SJCRH30 (cell line): ENCODE data around the gene FNIP1. TPM values are rescaled to one million over a fixed set of nuclear protein-coding genes. Genes with fewer than 3 reads are reported as not detected.
"Not testable (repeated sequence)": the region's sequence is repeated elsewhere in the genome, so short reads cannot be mapped to it uniquely, and the experiment has no call there.

ENCODE experiments used
- DNase-seq, 2 experiments: peaks; one replicate each; pipeline ENCODE4 v3.0.0-alpha.2; 2015 to 2020
- H3K27ac ChIP-seq: fragments of 250-450 bp; sonication (Bioruptor Pico); 2 replicates; pipeline ENCODE4 v1.5.1; 2020; ENCODE audit warnings: mild to moderate bottlenecking, moderate library complexity
- H3K27me3 ChIP-seq: fragments of 250-450 bp; sonication (Bioruptor Pico); 2 replicates; pipeline ENCODE4 v1.5.1; 2020; ENCODE audit warnings: mild to moderate bottlenecking, moderate library complexity
- H3K36me3 ChIP-seq: fragments of 250-450 bp; sonication (Bioruptor Pico); 2 replicates; pipeline ENCODE4 v1.5.1; 2020; ENCODE audit warnings: mild to moderate bottlenecking, moderate library complexity
- H3K4me1 ChIP-seq: fragments of 250-450 bp; sonication (Bioruptor Pico); 2 replicates; pipeline ENCODE4 v1.5.1; 2020; ENCODE audit warnings: mild to moderate bottlenecking, moderate library complexity
- H3K4me3 ChIP-seq: fragments of 250-450 bp; sonication (Bioruptor Pico); 2 replicates; pipeline ENCODE4 v1.5.1; 2020; ENCODE audit warnings: mild to moderate bottlenecking, moderate library complexity
- H3K9me3 ChIP-seq: fragments of 250-450 bp; sonication (Bioruptor Pico); replicated peaks from 2 replicates; pipeline ENCODE4 v1.5.1; 2020; ENCODE audit warnings: mild to moderate bottlenecking, moderate library complexity
- total RNA-seq: library from RNA; depleted of rRNA; stranded (reverse); fragments of >200 nt; shearing (Covaris generic); gene quantifications from 2 replicates; pipeline ENCODE4 v1.2.3, GENCODE V29; 2014

FNIP1 gene
- total RNA-seq, 1 experiment from 2014 or later, result 28.6 TPM

DNA sequence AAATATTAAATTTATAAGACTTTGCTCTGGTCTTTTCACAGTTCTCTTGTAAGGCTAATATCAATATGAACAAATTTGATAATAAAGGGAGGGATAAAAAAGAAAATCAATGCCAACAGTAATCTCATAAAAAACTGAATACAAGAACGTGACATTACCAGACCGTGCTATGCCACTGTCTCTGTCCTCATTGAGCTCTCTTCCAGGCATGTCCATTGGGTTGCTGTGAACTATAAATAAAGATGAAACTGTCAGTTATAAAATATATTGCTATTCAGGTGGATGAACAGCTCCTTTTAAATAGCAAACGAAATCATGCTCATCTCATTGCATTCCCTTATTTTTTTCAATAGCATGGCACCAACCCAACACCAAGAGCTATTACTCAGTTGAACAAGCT is 87.8 kb downstream of the FNIP1 start:
- Histone ChIP-seq H3K4me3 (no peak overlapping the region), H3K9me3 (no peaks in the 10 kb centered on the region), H3K36me3 (peaks cover 28% of the 10 kb centered on the region), H3K4me1 (no peaks in the 10 kb centered on the region), H3K27ac (no peak overlapping the region), H3K27me3 (no peaks in the 10 kb centered on the region)
- DNase-seq, result no peak

DNA sequence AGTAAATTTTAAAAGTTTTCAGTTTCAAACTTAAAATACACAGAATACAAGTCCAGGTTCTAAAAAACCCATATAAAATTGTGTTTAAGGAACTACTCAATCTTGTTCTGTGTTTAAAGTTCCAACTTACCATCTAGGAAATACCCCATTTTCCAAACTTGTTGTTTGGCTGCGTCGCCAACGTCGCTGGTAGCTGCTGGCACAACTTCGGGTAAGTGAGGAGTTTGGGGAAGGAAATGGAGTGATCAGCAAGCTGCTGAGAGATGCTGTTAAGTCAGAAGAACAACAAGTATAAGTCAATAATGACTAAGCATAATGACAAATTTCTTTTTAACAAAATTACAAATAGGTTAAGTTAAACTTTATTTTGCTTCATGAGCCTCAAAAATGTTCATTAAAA is 90.5 kb downstream of the FNIP1 start:
- H3K36me3 ChIP-seq, result peaks cover 37% of the 10 kb centered on the region
- no peaks in the 10 kb centered on the region for H3K27me3 ChIP-seq
- no peak overlapping the region for H3K27ac ChIP-seq
- H3K4me3 ChIP-seq, result no peak overlapping the region
- no peaks in the 10 kb centered on the region for H3K9me3 ChIP-seq
- no peaks in the 10 kb centered on the region for H3K4me1 ChIP-seq
- DNase-seq, result no peak

DNA sequence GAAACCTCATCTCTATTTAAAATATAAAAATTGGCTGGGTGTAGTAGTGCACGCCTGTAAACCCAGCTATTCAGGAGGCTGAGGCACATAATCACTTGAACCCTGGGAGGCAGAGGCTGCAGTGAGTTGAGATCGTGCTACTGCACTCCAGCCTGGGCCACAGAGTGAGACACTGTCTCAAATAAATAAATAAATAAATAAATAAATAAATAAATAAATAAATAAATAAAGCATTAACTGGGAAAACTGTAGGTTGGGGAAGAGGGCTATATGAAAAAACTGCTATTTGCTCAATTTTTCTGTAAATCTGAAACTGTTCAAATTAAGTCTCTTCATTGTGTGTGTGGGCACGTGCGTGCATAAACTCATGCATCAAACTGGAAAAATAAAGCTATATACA is 101.9 kb downstream of the FNIP1 start:
- H3K4me3 ChIP-seq, result no peak overlapping the region
- H3K36me3 ChIP-seq, result peaks cover 3% of the 10 kb centered on the region; the same call in 1 of the 2 replicates
- DNase-seq, result no peak
- H3K4me1 ChIP-seq, result no peaks in the 10 kb centered on the region
- no peaks in the 10 kb centered on the region for H3K27me3 ChIP-seq
- H3K27ac ChIP-seq, result no peak overlapping the region
- H3K9me3 ChIP-seq, result no peaks in the 10 kb centered on the region

DNA sequence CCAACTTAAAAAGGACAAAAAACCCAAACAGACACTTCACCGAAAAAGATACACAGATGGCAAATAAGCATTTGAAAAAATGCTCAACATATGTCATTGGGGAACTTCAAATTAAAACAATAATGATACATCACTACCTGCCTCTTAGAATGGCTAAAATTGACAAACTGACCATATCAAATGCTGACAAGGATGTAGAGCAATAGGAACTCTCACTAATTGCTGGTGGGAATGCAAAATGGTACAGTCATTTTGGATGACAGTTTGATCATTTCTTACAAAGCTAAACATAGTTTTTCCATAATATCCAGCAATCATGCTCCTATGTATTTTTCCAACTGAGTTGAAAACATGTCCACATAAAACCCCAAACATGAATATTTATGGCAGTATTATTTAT is 102.9 kb downstream of the FNIP1 start:
- no peak overlapping the region for H3K27ac ChIP-seq
- peaks cover 9% of the 10 kb centered on the region for H3K36me3 ChIP-seq
- H3K9me3 ChIP-seq, result no peaks in the 10 kb centered on the region
- H3K4me3 ChIP-seq, result no peak overlapping the region
- no peak for DNase-seq
- H3K27me3 ChIP-seq, result no peaks in the 10 kb centered on the region
- H3K4me1 ChIP-seq, result no peaks in the 10 kb centered on the region

DNA sequence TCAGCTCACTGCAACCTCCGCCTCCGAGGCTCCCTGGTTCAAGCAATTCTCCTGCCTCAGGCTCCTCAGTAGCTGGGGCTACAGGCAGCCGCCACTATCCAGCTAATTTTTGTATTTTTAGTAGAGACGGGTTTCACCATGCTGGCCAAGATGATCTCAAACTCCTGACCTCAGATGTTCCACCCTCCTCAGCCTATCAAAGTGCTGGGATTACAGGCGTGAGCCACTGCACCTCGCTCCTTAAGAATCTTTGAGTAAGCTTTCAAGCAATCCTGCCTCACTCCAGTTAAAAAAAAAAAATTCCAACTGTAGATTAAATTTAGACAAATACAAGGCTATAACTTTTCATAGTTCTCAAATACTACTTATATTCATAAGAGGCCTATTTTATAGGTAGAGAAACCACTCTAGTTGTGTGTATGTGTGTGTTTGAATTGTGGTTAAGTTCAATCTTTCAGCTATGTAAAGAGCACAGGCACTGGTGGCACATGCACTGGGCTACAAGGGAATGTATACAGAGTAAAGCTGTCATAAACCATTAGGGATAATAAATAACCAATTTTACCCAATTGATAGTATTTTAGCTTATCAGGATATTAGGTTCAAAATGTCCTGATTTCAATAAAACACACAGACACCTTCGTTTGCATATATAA is 111.2 kb downstream of the FNIP1 start:
- H3K4me1 ChIP-seq, result no peaks in the 10 kb centered on the region
- H3K9me3 ChIP-seq, result no peaks in the 10 kb centered on the region
- no peak overlapping the region for H3K27ac ChIP-seq
- no peak overlapping the region for H3K4me3 ChIP-seq
- DNase-seq, result no peak
- H3K27me3 ChIP-seq, result no peaks in the 10 kb centered on the region
- H3K36me3 ChIP-seq, result peaks cover 10% of the 10 kb centered on the region

DNA sequence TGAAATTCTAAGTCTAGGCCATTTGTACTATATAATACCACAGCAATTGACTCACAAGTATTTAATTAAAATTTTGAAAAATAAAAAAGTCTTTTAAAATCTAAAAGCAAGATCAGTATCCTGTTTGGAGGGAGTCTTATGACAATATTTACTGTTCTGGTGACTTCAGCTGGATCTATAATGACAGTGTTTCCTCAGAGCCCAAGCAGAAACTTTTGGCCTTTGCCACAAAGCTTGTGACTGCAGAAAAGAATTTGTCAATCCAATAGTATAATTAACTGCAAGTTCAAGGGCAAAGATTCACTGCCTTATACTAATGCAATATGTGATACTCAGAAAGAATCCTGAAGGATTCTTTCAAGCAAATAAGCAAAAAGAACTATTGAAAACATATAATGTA is 112.2 kb downstream of the FNIP1 start:
- H3K27ac ChIP-seq, result no peak overlapping the region
- no peak for DNase-seq
- no peaks in the 10 kb centered on the region for H3K9me3 ChIP-seq
- no peaks in the 10 kb centered on the region for H3K27me3 ChIP-seq
- no peak overlapping the region for H3K4me3 ChIP-seq
- no peaks in the 10 kb centered on the region for H3K4me1 ChIP-seq
- H3K36me3 ChIP-seq, result peaks cover 11% of the 10 kb centered on the region

DNA sequence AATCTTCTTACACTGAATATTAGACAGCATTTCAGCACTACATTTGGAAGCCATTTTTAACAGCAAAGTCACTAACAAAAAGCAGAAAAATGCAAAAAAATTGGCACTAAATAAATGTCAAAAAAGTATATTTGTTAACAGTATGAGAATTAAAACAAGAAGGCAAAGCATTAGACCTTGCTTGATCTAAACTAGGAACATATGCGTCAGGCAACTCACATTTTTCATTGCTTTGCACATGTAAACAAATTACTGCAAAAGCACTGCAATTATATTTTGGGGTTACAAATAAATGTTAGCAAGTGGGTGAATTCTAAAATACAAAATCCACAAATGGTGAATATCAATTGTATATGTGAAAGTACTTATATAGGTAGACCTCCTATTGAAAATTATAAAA is 112.8 kb downstream of the FNIP1 start:
- Histone ChIP-seq H3K27ac (no peak overlapping the region), H3K4me3 (no peak overlapping the region), H3K9me3 (no peaks in the 10 kb centered on the region), H3K4me1 (no peaks in the 10 kb centered on the region), H3K36me3 (peaks cover 6% of the 10 kb centered on the region), H3K27me3 (no peaks in the 10 kb centered on the region)
- no peak for DNase-seq

DNA sequence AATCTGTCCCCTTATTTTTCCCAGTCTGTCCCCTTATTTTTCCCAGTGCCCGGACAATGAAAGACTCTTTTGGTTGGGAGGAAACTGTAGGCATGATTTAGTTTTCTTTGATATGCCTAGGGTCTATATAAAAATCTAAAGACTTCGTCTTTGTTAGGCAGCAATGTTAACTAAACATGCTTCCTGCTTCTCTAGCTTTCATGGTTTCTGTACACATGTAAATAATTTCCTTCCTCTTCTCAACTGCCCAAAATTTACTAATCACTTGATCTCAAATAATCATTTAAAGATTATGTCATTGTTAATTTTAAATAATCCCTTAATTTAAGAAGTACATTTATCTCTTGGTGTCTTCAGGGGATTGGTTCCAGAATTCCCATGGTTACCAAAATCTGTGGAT is 114.0 kb downstream of the FNIP1 start:
- no peak for DNase-seq
- peaks cover 11% of the 10 kb centered on the region for H3K36me3 ChIP-seq
- H3K9me3 ChIP-seq, result no peaks in the 10 kb centered on the region
- no peak overlapping the region for H3K27ac ChIP-seq
- H3K4me1 ChIP-seq, result no peaks in the 10 kb centered on the region
- H3K27me3 ChIP-seq, result no peaks in the 10 kb centered on the region
- H3K4me3 ChIP-seq, result no peak overlapping the region

GRCh38 chr5:131682175-131682574 is 114.6 kb downstream of the FNIP1 start:
- DNase-seq, result no peak
- peaks cover 18% of the 10 kb centered on the region for H3K36me3 ChIP-seq
- H3K4me1 ChIP-seq, result no peaks in the 10 kb centered on the region
- H3K27me3 ChIP-seq, result no peaks in the 10 kb centered on the region
- no peak overlapping the region for H3K4me3 ChIP-seq
- H3K9me3 ChIP-seq, result no peaks in the 10 kb centered on the region
- no peak overlapping the region for H3K27ac ChIP-seq

DNA sequence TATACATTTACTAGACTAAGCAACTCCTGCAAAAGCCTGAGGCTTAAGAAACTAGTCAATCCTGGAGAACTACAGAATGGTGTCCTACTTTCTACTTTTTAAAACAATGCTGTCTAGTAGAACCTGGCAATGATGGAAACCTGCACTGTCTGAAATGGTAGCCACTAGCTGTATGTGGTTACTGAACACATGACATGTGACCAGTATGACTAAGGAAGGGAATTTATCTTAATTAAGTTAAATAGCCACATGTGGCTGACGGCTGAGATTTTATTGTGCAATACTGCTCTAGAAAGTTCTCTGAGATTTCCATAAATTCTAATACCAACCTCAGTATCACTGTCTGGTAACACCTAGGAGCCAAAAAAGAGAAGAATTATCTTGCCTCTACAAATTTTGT is 116.9 kb downstream of the FNIP1 start:
- no peak overlapping the region for H3K27ac ChIP-seq
- no peak for DNase-seq

DNA sequence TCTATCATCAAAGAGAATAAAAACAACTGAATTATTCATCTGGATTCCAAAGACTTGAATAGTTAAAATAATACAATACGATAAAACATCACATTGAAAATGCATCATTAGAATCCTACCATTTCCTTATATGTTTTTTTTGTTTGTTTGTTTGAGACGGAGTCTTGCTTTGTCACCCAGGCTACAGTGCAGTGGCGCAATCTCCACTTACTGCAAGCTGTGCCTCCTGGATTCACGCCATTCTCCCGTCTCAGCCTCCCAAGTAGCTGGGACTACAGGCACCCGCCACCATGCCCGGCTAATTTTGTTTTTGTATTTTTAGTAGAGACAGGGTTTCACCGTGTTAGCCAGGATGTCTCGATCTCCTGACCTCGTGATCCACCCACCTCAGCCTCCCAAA is 118.5 kb downstream of the FNIP1 start:
- peaks cover 27% of the 10 kb centered on the region for H3K36me3 ChIP-seq
- not testable (repeated sequence) for H3K4me3 ChIP-seq, DNase-seq, H3K27me3 ChIP-seq, H3K27ac ChIP-seq, H3K9me3 ChIP-seq, H3K4me1 ChIP-seq

More for the DNA sequence above, 116.9 kb downstream of the FNIP1 start:
- Histone ChIP-seq H3K4me3 (no peak overlapping the region), H3K9me3 (no peaks in the 10 kb centered on the region), H3K36me3 (peaks cover 27% of the 10 kb centered on the region), H3K27me3 (no peaks in the 10 kb centered on the region), H3K4me1 (no peaks in the 10 kb centered on the region)

DNA sequence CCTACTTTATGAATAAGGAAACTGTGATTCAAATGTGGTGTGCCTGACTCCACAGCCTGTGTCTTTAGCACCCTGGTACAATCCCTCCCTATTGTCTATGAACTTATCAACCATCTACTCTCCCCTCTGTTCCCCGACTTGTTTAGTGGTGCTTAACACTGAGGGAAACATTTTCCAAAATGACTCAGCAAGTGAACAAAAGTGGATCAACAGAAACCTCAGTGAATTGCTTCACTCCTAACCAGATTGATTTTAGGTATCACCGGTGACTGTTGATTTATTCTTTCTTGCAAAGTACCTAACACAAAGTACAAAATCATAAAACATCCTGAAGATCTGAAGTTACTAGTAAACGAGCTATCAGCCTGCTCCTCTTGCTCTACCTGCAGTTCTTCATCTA is 119.7 kb downstream of the FNIP1 start:
- no peak for DNase-seq
- Histone ChIP-seq H3K4me1 (no peaks in the 10 kb centered on the region), H3K27ac (no peak overlapping the region), H3K9me3 (no peaks in the 10 kb centered on the region), H3K27me3 (no peaks in the 10 kb centered on the region), H3K36me3 (peaks cover 27% of the 10 kb centered on the region), H3K4me3 (no peak overlapping the region)

DNA sequence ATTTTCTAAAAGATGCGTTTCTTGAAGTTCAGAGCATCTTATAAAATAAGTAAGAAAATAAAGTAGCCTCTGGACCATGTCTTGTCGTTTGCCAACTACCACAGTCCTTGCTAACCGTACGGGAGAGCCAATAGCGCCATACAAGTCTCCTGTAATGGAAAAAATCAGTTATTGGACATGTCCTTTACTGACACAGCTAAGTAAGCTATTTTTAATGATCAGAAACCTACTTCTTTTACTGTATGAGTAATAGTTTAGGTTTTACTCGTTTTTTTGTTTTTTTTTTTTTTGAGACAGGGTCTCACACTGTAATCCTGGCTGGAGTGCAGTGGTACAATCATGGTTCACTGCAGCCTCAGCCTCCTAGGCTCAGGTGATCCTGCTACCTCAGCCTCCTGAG is 124.0 kb downstream of the FNIP1 start:
- no peak overlapping the region for H3K27ac ChIP-seq
- no peak overlapping the region for H3K4me3 ChIP-seq
- no peaks in the 10 kb centered on the region for H3K4me1 ChIP-seq
- no peak for DNase-seq
- H3K27me3 ChIP-seq, result no peaks in the 10 kb centered on the region
- no peaks in the 10 kb centered on the region for H3K9me3 ChIP-seq
- peaks cover 36% of the 10 kb centered on the region for H3K36me3 ChIP-seq

DNA sequence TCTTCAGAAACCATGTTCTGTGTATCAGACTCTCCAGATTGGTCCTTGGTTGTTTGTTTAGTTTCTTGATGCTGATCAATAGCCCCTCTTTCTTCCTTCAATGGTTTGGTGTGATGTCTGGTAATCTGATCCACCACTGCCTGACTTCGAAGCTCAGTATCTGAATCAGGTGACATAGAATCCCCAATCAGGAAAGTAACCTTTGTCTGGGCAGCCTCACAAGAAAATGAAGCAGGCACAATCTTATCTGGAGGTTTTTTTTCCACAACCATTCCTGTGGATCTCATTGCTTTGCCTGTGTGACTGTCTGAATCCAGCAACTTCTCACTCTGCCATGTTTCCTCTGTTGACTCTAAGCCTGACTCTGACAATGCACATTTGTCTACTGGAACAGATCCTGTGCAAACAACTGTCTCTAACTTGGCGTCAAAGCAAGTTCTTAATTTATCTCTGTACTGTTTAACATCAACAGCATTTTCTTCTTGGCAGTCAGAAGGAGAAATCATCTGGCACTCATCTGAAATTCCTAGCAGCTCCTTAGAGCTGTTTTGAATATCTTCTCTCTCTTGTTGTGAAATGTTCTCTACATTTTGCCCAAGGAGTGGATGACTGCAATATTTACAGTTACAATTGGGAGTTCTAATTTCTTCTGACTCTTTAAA is 124.7 kb downstream of the FNIP1 start:
- Histone ChIP-seq H3K36me3 (peaks cover 36% of the 10 kb centered on the region), H3K27ac (no peak overlapping the region), H3K27me3 (no peaks in the 10 kb centered on the region), H3K9me3 (no peaks in the 10 kb centered on the region), H3K4me3 (no peak overlapping the region), H3K4me1 (no peaks in the 10 kb centered on the region)
- DNase-seq, result no peak

DNA sequence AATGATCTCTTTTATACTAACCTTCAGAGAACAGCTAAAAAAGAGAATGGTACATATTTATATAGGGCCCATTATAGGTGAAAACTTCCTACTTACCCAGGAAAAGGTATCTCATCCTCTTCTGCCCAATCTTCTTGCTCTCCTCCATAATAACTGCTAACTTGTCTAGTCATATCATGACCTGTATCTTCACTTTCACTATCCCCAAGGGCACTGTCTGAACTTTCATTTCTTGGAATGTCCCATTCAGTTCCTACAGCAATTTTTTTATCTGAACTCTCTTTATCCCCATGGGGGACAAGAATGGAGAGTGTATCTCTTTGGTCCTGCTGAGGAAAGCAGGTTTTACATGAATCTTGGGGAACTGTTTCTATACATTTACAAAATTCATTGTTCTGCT is 125.4 kb downstream of the FNIP1 start:
- no peak for DNase-seq
- Histone ChIP-seq H3K9me3 (no peaks in the 10 kb centered on the region), H3K36me3 (peaks cover 34% of the 10 kb centered on the region), H3K27me3 (no peaks in the 10 kb centered on the region), H3K4me1 (no peaks in the 10 kb centered on the region), H3K4me3 (no peak overlapping the region), H3K27ac (no peak overlapping the region)

DNA sequence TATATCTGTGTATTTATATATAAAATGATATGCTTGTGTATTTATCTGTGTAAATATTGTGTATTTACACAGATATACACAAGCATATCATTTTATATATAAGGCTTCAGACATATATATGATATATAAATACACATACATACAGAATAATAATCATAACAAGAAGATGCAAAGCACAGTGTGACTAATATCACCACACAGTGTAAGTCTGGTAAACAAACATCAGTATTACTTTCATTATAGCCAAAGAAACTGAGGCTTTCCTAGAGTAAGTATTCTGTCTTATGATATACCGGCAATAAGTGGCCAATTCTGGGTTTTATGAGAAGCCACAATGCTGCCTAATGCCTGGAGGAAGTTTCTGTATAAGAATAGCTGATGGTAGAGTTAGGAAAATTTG is 131.9 kb downstream of the FNIP1 start:
- H3K9me3 ChIP-seq, result no peaks in the 10 kb centered on the region
- no peaks in the 10 kb centered on the region for H3K4me1 ChIP-seq
- no peaks in the 10 kb centered on the region for H3K27me3 ChIP-seq
- H3K4me3 ChIP-seq, result no peak overlapping the region
- no peak overlapping the region for H3K27ac ChIP-seq
- peaks cover 34% of the 10 kb centered on the region for H3K36me3 ChIP-seq
- DNase-seq, result no peak
